HEK293 (cell line): ENCODE results near the gene TANGO2.

Source experiments
- CTCF ChIA-PET: fragments of 350-600 bp; formaldehyde crosslinking; extraction: SDS; loops from one replicate; lab custom pipeline; 2021; ENCODE audit warnings: antibody characterized with exemption; lab: Yijun Ruan, JAX
- POLR2A ChIA-PET: fragments of 300-600 bp; formaldehyde crosslinking; extraction: SDS; loops from one replicate; lab custom pipeline; 2020; ENCODE audit warnings: antibody characterized with exemption, inconsistent platforms; lab: Yijun Ruan, JAX
- H3K27ac ChIP-seq: fragments of 200-500 bp; sonication (Bioruptor generic); 2 replicates; pipeline ENCODE4 v1.5.1; 2014; ENCODE audit warnings: low read depth, low read length, control low read depth, inconsistent platforms; ENCODE audit errors: extremely low read depth
- H3K36me3 ChIP-seq, 2 experiments: fragments of 200-500 bp in 1 of 2; sonication (Bioruptor generic) in 1 of 2; 1 replicate in 1 of 2; 2 replicates in 1 of 2; pipeline ENCODE4 v1.5.1; 2014 to 2017; ENCODE audit warnings: inconsistent platforms in 2 of 2, low read length in 2 of 2; ENCODE audit not compliant: control insufficient read depth in 2 of 2, insufficient read depth in 1 of 2
- H3K4me1 ChIP-seq: fragments of 200-500 bp; sonication (Bioruptor generic); 2 replicates; pipeline ENCODE4 v1.5.1; 2014; ENCODE audit warnings: mild to moderate bottlenecking, low read length, inconsistent platforms; ENCODE audit not compliant: control insufficient read depth, insufficient read depth
- H3K4me3 ChIP-seq: 2 replicates; pipeline ENCODE4 v1.5.1; 2011; ENCODE audit warnings: low read depth, mild to moderate bottlenecking, control low read depth, low read length, moderate library complexity
- H3K9me3 ChIP-seq: fragments of 200-500 bp; sonication (Bioruptor generic); 2 replicates; pipeline ENCODE4 v1.5.1; 2014; ENCODE audit warnings: low read depth, low read length, inconsistent platforms; ENCODE audit not compliant: control insufficient read depth, insufficient read depth
- BCL11A ChIP-seq: fragments of 450-650 bp; formaldehyde crosslinking; IDR thresholded peaks from 2 replicates; pipeline ENCODE4 v1.5.1; 2016; ENCODE audit warnings: low read depth, missing biosample characterization, missing genetic modification characterization
- KLF1 ChIP-seq: fragments of 450-650 bp; formaldehyde crosslinking; IDR thresholded peaks from 2 replicates; pipeline ENCODE4 v1.5.1; 2016; ENCODE audit warnings: missing biosample characterization, missing genetic modification characterization
- OSR2 ChIP-seq: fragments of 450-650 bp; formaldehyde crosslinking; IDR thresholded peaks from 2 replicates; pipeline ENCODE4 v1.5.1; 2016; ENCODE audit warnings: missing biosample characterization, missing genetic modification characterization
- ZBTB20 ChIP-seq: fragments of 450-650 bp; formaldehyde crosslinking; IDR thresholded peaks from 2 replicates; pipeline ENCODE4 v1.5.1; 2016; ENCODE audit warnings: missing biosample characterization, missing genetic modification characterization
- ZNF138 ChIP-seq: fragments of 450-650 bp; formaldehyde crosslinking; IDR thresholded peaks from 2 replicates; pipeline ENCODE4 v1.5.1; 2016; ENCODE audit warnings: missing biosample characterization, missing genetic modification characterization, borderline replicate concordance
- ZNF530 ChIP-seq: fragments of 450-650 bp; formaldehyde crosslinking; IDR thresholded peaks from 2 replicates; pipeline ENCODE4 v1.5.1; 2016; ENCODE audit warnings: low read depth, missing biosample characterization, missing genetic modification characterization
- ZNF561 ChIP-seq: fragments of 450-650 bp; IDR thresholded peaks from 2 replicates; pipeline ENCODE4 v1.5.1; 2018; ENCODE audit warnings: missing biosample characterization, missing genetic modification characterization, borderline replicate concordance
- ZNF768 ChIP-seq: fragments of 450-650 bp; formaldehyde crosslinking; IDR thresholded peaks from 2 replicates; pipeline ENCODE4 v1.5.1; 2018; ENCODE audit warnings: missing biosample characterization, mild to moderate bottlenecking, missing genetic modification characterization
- TF ChIP-seq, protein P1 (sequence below): fragments of 450-650 bp; formaldehyde crosslinking; IDR thresholded peaks from 2 replicates; pipeline ENCODE4 v1.5.1; 2016; ENCODE audit warnings: missing biosample characterization, missing genetic modification characterization
- TF ChIP-seq, protein P2 (sequence below): fragments of 450-650 bp; formaldehyde crosslinking; IDR thresholded peaks from 2 replicates; pipeline ENCODE4 v1.5.1; 2016; ENCODE audit warnings: missing biosample characterization, missing genetic modification characterization
- TF ChIP-seq, protein P3 (sequence below): sonication (generic); formaldehyde crosslinking; IDR thresholded peaks from 2 replicates; pipeline ENCODE4 v1.8.1; 2022; ENCODE audit warnings: mild to moderate bottlenecking, moderate library complexity, missing genetic modification reagents
- TF ChIP-seq, protein P4 (sequence below): fragments of 450-650 bp; formaldehyde crosslinking; IDR thresholded peaks from 2 replicates; pipeline ENCODE4 v1.5.1; 2016; ENCODE audit warnings: missing biosample characterization, missing genetic modification characterization
- TF ChIP-seq, protein P5 (sequence below): fragments of 450-650 bp; formaldehyde crosslinking; IDR thresholded peaks from 2 replicates; pipeline ENCODE4 v1.5.1; 2017; ENCODE audit warnings: missing biosample characterization, mild to moderate bottlenecking, missing genetic modification characterization, moderate library complexity
- TF ChIP-seq, protein P6 (sequence below): fragments of 450-650 bp; formaldehyde crosslinking; IDR thresholded peaks from 2 replicates; pipeline ENCODE4 v1.5.1; 2016; ENCODE audit warnings: missing biosample characterization, missing genetic modification characterization

Gene TANGO2

DNA sequence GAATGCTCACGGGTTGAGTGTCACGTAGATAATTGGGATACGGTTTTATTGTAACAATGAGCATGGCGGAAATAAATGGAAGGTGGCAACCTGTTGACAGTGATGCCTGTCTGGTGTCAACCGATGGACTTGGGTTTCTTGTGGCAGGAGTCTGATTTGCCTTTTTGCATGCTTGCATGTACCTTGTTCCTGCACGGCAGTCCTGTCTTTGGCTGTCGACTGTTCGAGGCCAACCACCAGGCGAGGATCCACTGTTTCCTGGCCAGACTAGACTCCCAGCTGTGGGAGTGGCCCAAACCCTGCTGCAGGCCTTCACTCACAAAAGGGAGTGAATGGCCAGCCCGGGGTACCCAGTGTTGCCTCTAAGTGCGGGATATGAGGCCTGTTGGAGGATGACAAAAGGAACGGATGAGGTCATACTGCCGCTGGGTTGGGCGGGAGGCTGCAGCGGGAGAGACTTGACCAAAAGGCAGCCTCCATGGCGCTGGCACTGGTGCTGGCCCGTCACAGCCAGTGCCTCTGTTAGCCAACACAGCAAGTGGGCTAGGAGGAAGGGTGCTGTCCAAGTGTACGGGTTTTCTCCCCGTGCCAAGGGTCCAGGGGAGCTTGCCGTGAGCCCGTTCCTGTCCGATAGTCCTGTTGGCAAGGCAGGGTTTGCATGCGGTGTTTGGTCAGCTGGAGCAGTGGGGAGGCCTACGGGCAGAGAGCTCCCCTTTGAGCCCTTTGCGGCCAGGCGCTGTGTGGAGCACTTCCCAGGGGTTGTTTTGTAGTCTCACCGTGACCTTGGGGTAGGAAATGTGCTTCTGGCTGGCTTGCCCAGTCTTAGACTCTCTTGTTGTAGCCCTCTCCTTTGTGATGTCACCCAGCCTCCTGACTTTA, 60.1 kb downstream of the TANGO2 start (continued):
- TF ChIP-seq, protein P1, sequence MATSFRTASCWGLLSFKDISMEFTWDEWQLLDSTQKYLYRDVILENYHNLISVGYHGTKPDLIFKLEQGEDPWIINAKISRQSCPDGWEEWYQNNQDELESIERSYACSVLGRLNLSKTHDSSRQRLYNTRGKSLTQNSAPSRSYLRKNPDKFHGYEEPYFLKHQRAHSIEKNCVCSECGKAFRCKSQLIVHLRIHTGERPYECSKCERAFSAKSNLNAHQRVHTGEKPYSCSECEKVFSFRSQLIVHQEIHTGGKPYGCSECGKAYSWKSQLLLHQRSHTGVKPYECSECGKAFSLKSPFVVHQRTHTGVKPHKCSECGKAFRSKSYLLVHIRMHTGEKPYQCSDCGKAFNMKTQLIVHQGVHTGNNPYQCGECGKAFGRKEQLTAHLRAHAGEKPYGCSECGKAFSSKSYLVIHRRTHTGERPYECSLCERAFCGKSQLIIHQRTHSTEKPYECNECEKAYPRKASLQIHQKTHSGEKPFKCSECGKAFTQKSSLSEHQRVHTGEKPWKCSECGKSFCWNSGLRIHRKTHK, result no peak
- TF ChIP-seq, protein P2, sequence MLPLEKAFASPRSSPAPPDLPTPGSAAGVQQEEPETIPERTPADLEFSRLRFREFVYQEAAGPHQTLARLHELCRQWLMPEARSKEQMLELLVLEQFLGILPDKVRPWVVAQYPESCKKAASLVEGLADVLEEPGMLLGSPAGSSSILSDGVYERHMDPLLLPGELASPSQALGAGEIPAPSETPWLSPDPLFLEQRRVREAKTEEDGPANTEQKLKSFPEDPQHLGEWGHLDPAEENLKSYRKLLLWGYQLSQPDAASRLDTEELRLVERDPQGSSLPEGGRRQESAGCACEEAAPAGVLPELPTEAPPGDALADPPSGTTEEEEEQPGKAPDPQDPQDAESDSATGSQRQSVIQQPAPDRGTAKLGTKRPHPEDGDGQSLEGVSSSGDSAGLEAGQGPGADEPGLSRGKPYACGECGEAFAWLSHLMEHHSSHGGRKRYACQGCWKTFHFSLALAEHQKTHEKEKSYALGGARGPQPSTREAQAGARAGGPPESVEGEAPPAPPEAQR (tag by site-specific recombination), result 0 out of 2 replicates have a peak, but pooled peaks have one; percentile 11
- TF ChIP-seq, protein P3, sequence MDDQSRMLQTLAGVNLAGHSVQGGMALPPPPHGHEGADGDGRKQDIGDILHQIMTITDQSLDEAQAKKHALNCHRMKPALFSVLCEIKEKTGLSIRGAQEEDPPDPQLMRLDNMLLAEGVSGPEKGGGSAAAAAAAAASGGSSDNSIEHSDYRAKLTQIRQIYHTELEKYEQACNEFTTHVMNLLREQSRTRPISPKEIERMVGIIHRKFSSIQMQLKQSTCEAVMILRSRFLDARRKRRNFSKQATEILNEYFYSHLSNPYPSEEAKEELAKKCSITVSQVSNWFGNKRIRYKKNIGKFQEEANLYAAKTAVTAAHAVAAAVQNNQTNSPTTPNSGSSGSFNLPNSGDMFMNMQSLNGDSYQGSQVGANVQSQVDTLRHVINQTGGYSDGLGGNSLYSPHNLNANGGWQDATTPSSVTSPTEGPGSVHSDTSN (CRISPR knock-in tag), result no peak
- no peak for TF ChIP-seq ZNF768
- TF ChIP-seq, protein P4, sequence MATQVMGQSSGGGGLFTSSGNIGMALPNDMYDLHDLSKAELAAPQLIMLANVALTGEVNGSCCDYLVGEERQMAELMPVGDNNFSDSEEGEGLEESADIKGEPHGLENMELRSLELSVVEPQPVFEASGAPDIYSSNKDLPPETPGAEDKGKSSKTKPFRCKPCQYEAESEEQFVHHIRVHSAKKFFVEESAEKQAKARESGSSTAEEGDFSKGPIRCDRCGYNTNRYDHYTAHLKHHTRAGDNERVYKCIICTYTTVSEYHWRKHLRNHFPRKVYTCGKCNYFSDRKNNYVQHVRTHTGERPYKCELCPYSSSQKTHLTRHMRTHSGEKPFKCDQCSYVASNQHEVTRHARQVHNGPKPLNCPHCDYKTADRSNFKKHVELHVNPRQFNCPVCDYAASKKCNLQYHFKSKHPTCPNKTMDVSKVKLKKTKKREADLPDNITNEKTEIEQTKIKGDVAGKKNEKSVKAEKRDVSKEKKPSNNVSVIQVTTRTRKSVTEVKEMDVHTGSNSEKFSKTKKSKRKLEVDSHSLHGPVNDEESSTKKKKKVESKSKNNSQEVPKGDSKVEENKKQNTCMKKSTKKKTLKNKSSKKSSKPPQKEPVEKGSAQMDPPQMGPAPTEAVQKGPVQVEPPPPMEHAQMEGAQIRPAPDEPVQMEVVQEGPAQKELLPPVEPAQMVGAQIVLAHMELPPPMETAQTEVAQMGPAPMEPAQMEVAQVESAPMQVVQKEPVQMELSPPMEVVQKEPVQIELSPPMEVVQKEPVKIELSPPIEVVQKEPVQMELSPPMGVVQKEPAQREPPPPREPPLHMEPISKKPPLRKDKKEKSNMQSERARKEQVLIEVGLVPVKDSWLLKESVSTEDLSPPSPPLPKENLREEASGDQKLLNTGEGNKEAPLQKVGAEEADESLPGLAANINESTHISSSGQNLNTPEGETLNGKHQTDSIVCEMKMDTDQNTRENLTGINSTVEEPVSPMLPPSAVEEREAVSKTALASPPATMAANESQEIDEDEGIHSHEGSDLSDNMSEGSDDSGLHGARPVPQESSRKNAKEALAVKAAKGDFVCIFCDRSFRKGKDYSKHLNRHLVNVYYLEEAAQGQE, result peak; percentile 70; the same call in 1 of the 2 replicates
- TF ChIP-seq, protein P5, sequence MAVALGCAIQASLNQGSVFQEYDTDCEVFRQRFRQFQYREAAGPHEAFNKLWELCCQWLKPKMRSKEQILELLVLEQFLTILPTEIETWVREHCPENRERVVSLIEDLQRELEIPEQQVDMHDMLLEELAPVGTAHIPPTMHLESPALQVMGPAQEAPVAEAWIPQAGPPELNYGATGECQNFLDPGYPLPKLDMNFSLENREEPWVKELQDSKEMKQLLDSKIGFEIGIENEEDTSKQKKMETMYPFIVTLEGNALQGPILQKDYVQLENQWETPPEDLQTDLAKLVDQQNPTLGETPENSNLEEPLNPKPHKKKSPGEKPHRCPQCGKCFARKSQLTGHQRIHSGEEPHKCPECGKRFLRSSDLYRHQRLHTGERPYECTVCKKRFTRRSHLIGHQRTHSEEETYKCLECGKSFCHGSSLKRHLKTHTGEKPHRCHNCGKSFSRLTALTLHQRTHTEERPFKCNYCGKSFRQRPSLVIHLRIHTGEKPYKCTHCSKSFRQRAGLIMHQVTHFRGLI (tag by site-specific recombination), result peak; percentile 79
- TF ChIP-seq, protein P6, sequence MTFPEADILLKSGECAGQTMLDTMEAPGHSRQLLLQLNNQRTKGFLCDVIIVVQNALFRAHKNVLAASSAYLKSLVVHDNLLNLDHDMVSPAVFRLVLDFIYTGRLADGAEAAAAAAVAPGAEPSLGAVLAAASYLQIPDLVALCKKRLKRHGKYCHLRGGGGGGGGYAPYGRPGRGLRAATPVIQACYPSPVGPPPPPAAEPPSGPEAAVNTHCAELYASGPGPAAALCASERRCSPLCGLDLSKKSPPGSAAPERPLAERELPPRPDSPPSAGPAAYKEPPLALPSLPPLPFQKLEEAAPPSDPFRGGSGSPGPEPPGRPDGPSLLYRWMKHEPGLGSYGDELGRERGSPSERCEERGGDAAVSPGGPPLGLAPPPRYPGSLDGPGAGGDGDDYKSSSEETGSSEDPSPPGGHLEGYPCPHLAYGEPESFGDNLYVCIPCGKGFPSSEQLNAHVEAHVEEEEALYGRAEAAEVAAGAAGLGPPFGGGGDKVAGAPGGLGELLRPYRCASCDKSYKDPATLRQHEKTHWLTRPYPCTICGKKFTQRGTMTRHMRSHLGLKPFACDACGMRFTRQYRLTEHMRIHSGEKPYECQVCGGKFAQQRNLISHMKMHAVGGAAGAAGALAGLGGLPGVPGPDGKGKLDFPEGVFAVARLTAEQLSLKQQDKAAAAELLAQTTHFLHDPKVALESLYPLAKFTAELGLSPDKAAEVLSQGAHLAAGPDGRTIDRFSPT, result peak; percentile 72; the same call in 1 of the 2 replicates
- TF ChIP-seq ZBTB20, result peak; percentile 42; the same call in 1 of the 2 replicates
- TF ChIP-seq ZNF530 (tag by site-specific recombination), result no peak

DNA sequence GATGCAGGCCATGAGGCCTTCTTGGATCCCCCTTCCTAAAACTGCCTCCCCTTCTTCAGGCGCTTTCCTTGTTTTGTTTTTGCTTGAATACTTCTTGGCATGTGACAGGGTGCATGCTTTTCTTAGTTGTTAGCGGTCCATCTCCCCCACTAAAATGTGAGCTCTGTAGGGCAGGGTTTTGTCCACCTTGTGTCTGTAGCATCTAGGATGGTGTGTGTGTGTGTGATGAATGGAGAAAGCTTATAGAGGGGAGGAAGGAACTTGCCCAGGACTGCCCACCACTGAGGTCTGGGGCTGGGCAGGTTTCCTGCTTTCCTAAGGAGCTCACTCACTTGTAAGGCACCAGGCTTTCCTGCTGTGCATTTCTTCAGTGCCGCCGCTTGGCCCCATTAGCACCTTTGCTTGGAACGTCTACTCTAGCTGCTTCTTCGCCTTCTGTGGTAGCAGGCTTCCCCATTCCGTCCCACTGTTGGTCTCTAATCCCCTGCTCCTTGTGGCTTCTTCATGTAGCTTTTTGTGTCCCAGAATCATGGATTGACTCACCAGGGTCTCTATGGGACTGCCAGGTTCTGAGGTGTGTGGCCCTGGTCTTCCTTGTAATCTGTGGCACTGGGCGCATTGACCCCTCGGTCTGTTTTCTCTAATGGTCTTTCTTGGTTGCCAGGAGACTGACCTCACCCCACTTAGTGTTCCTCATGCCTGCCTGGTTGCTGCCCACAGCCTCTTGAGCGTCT, 62.4 kb downstream of the TANGO2 start:
- H3K9me3 ChIP-seq, result no peaks in the 10 kb centered on the region
- H3K27ac ChIP-seq, result peak overlapping the region; percentile 20; the same call in 1 of the 2 replicates
- ChIA-PET CTCF (interaction anchor here (0.7 to 1.6 kb wide), 5 partner anchors 13 to 135 kb away, joined by 3 to 5 read pairs (median 3); no protein-coding TSS in a partner anchor), POLR2A (interaction anchor here (1.4 kb wide), 1 partner anchor 34 kb away, joined by 5 read pairs; the partner anchor contains the start of gene TRMT2A)
- TF ChIP-seq ZNF561 (tag by site-specific recombination), result no peak
- TF ChIP-seq ZNF138 (tag by site-specific recombination), result no peak
- TF ChIP-seq ZBTB20, result no peak
- TF ChIP-seq BCL11A (tag by site-specific recombination), result no peak
- TF ChIP-seq, protein P4, result no peak
- no peak for TF ChIP-seq KLF1 (tag by site-specific recombination)
- peak; percentile 58; the same call in 1 of the 2 replicates for TF ChIP-seq OSR2
- no peaks in the 10 kb centered on the region; the same call in 1 of the 2 replicates for H3K4me1 ChIP-seq
- peaks cover 15 to 69% of the 10 kb centered on the region in 2 experiments for H3K36me3 ChIP-seq
- H3K4me3 ChIP-seq, result no peak overlapping the region; the same call in 1 of the 2 replicates
